ENCODE data around the gene RNASEH2A. TPM values are rescaled to one million over a fixed set of nuclear protein-coding genes. Genes with fewer than 3 reads are reported as not detected.

Gene RNASEH2A
- total and polyA plus RNA-seq, 2 of the 4 experiments (the other 2 are of a cell fraction) = 34.9 to 44.6 TPM

GRCh38 chr19:12804051-12804450, 2.3 kb upstream of the RNASEH2A start:
- no peaks in the 10 kb centered on the region for H3K9me3 ChIP-seq (ENCODE audit: control insufficient read depth, insufficient read depth, low read length)
- no peak overlapping the region for H3K4ac ChIP-seq (ENCODE audit: low read depth, low read length)
- no TSS peak for BruUV-seq (replicated peaks)
- H3K79me1 ChIP-seq (ENCODE audit: low read depth in 1 of 2, low read length in 2 of 2) = peaks cover 12 to 32% of the 10 kb centered on the region in 2 experiments; a peak in 3 of 4 replicates
- intact Hi-C loops (cut with micrococcal nuclease) (no loop called here), dilution Hi-C loops (cut with HindIII; ENCODE audit: low sequenced_read_pairs, unreplicated experiment) (no loop called here), in situ Hi-C loops (cut with MboI; ENCODE audit: low sequenced_read_pairs) (loop anchor here (5.0 kb wide), 1 partner anchor 37 kb away; no protein-coding TSS in a partner anchor)
- no peak for TF ChIP-seq CHD1 (IDR thresholded peaks at IDR 0.05; ENCODE audit: low read depth, low read length)
- no peak for TF ChIP-seq NFE2L2 (IDR thresholded peaks at IDR 0.05; ENCODE audit: low read depth, low read length)
- no peak for TF ChIP-seq SMC3 (IDR thresholded peaks at IDR 0.05; ENCODE audit: low read depth, low read length)
- no peak for TF ChIP-seq MAFK (IDR thresholded peaks at IDR 0.05; ENCODE audit: low read depth, low read length)
- TF ChIP-seq ELK1 (IDR thresholded peaks at IDR 0.05; ENCODE audit: borderline replicate concordance, low read depth, low read length) = no peak
- TF ChIP-seq FOS (IDR thresholded peaks at IDR 0.05; ENCODE audit: low read depth, low read length) = no peak
- no peak for TF ChIP-seq CTCF (conservative IDR thresholded peaks at IDR 0.05; ENCODE audit: low read depth, low read length)
- no peak for TF ChIP-seq RCOR1 (IDR thresholded peaks at IDR 0.05; ENCODE audit: insufficient replicate concordance, low read length)
- TF ChIP-seq MXI1 (IDR thresholded peaks at IDR 0.05; ENCODE audit: borderline replicate concordance, low read depth, low read length) = no peak
- no peak for TF ChIP-seq USF2 (IDR thresholded peaks at IDR 0.05; ENCODE audit: low read depth, low read length)
- TF ChIP-seq POLR2A (IDR thresholded peaks at IDR 0.05; ENCODE audit: low read depth, low read length) = no peak
- no peak for TF ChIP-seq BHLHE40 (IDR thresholded peaks at IDR 0.05; ENCODE audit: low read depth, low read length)
- no peak for TF ChIP-seq RAD21 (IDR thresholded peaks at IDR 0.05; ENCODE audit: low read length)
- TF ChIP-seq MAZ (IDR thresholded peaks at IDR 0.05; ENCODE audit: borderline replicate concordance, low read depth, low read length) = no peak
- TF ChIP-seq RFX5 (IDR thresholded peaks at IDR 0.05; ENCODE audit: low read depth, low read length) = no peak
- no peak for TF ChIP-seq CEBPB (IDR thresholded peaks at IDR 0.05; ENCODE audit: low read depth, low read length)
- CTCF ChIA-PET = interaction anchor here (1.6 kb wide), 1 partner anchor 38 kb away, joined by 5 read pairs; no protein-coding TSS in a partner anchor
- 94% methylated on average over 22 of the region's 26 CpGs; no CpG with 5 or more reads in 1 of the 2 experiments for WGBS, 2 experiments (ENCODE audit: extremely low coverage in 2 of 2, insufficient read length in 1 of 2)
- H3K23ac ChIP-seq (ENCODE audit: low read depth, low read length) = no peak overlapping the region
- no peak overlapping the region for H3K56ac ChIP-seq (ENCODE audit: extremely low read depth, insufficient read depth, low read length)
- H2AK9ac ChIP-seq (replicated peaks; ENCODE audit: low read depth, low read length, poor library complexity) = no peak overlapping the region
- ATAC-seq (ENCODE audit: low read depth) (no peak), DNase-seq (no peak)
- no peak overlapping the region for H4K8ac ChIP-seq (ENCODE audit: low read depth in 2 of 2, low read length in 2 of 2)
- no peaks in the 10 kb centered on the region for H4K20me1 ChIP-seq (ENCODE audit: insufficient read depth, low read length)
- H2AK5ac ChIP-seq (ENCODE audit: low read depth, low read length) = no peak overlapping the region
- no peak overlapping the region for H4K5ac ChIP-seq (ENCODE audit: low read depth, low read length)
- no peak overlapping the region for H3K27ac ChIP-seq (ENCODE audit: insufficient read depth, low read length)
- H3K4me2 ChIP-seq (ENCODE audit: low read depth, low read length) = no peak overlapping the region
- H2BK20ac ChIP-seq (ENCODE audit: low read depth, low read length) = no peak overlapping the region
- H3K4me1 ChIP-seq (ENCODE audit: control insufficient read depth, insufficient read depth, low read length) = peaks cover 9% of the 10 kb centered on the region
- no peak overlapping the region for H2BK15ac ChIP-seq (ENCODE audit: low read depth, low read length)
- H2BK5ac ChIP-seq (ENCODE audit: low read depth, low read length, poor library complexity, severe bottlenecking) = no peak overlapping the region
- no peak overlapping the region for H4K91ac ChIP-seq (ENCODE audit: insufficient read depth, low read depth, low read length)
- H3K27me3 ChIP-seq (ENCODE audit: control insufficient read depth, insufficient read depth, low read length) = no peaks in the 10 kb centered on the region
- peaks cover 9% of the 10 kb centered on the region for H3K9me1 ChIP-seq (ENCODE audit: insufficient read depth, low read length)
- no peak overlapping the region for H3K18ac ChIP-seq (ENCODE audit: low read depth, low read length)
- H2AFZ ChIP-seq (replicated peaks; ENCODE audit: low read length, poor library complexity) = no peak overlapping the region
- H2BK120ac ChIP-seq (ENCODE audit: low read depth, low read length) = no peak overlapping the region
- H3K9ac ChIP-seq (ENCODE audit: low read depth, low read length) = no peak overlapping the region
- H3K4me3 ChIP-seq (ENCODE audit: insufficient read depth, low read depth, low read length) = no peak overlapping the region
- peaks cover 9% of the 10 kb centered on the region for H3K36me3 ChIP-seq (ENCODE audit: control insufficient read depth, insufficient read depth, low read length)
- POLR2A ChIA-PET (ENCODE audit: unreplicated experiment) = no interaction called here
- H3K14ac ChIP-seq (replicated peaks; ENCODE audit: low read depth, low read length) = no peak overlapping the region
